SU-DHL-6 (cell line): ENCODE data around the gene CAMKK1.

Source experiments
- H2AFZ ChIP-seq: fragments of 200-600 bp; sonication (generic); 2 replicates; pipeline ENCODE4 v1.6.1; 2014; ENCODE audit warnings: low read depth, mild to moderate bottlenecking, moderate library complexity, mixed read lengths, antibody characterized with exemption, low read length; ENCODE audit not compliant: severe bottlenecking
- H3F3A ChIP-seq: fragments of 200-600 bp; shearing (Covaris generic); 2 replicates; pipeline ENCODE4 v1.6.0; 2016; ENCODE audit warnings: antibody characterized with exemption, mild to moderate bottlenecking; ENCODE audit not compliant: insufficient read depth
- H3K27ac ChIP-seq: fragments of 200-600 bp; sonication (generic); 2 replicates; pipeline ENCODE4 v1.5.1; 2016; ENCODE audit warnings: low read depth, mild to moderate bottlenecking, low read length, moderate library complexity, mixed read lengths
- H3K27me3 ChIP-seq: fragments of 200-600 bp; sonication (generic), shearing (Covaris generic); 2 replicates; pipeline ENCODE4 v1.6.0; 2014; ENCODE audit warnings: mild to moderate bottlenecking, low read length
- H3K36me3 ChIP-seq: fragments of 200-600 bp; sonication (generic); 2 replicates; pipeline ENCODE4 v1.6.1; 2014; ENCODE audit warnings: mild to moderate bottlenecking, low read length, mixed read lengths
- H3K4me2 ChIP-seq: fragments of 300-600, 200-600 bp; shearing (Covaris generic), sonication (generic); 2 replicates; pipeline ENCODE4 v1.6.0; 2014; ENCODE audit warnings: low read length, low read depth, mild to moderate bottlenecking; ENCODE audit not compliant: poor library complexity, severe bottlenecking
- H3K4me3 ChIP-seq: fragments of 200-600 bp; sonication (generic); 2 replicates; pipeline ENCODE4 v1.5.1; 2014; ENCODE audit warnings: antibody characterized with exemption, low read length, mild to moderate bottlenecking, mixed read lengths; ENCODE audit not compliant: insufficient read depth, poor library complexity, severe bottlenecking
- H3K79me2 ChIP-seq: fragments of 200-600 bp; sonication (generic); 2 replicates; pipeline ENCODE4 v1.6.1; 2014; ENCODE audit warnings: mild to moderate bottlenecking, low read length, moderate library complexity; ENCODE audit not compliant: insufficient read depth
- H3K9ac ChIP-seq: fragments of 200-600 bp; sonication (generic); 2 replicates; pipeline ENCODE4 v1.7.0; 2014; ENCODE audit warnings: mild to moderate bottlenecking, low read length
- H3K9me2 ChIP-seq: fragments of 200-600 bp; sonication (generic); replicated peaks from 2 replicates; pipeline ENCODE4 v1.6.1; 2014; ENCODE audit warnings: low read length; ENCODE audit not compliant: insufficient read depth
- H3K9me3 ChIP-seq: fragments of 200-600 bp; sonication (generic); 2 replicates; pipeline ENCODE4 v1.6.1; 2014; ENCODE audit warnings: low read length, mixed read lengths; ENCODE audit not compliant: insufficient read depth
- H4K20me1 ChIP-seq: fragments of 200-600 bp; sonication (generic); 2 replicates; pipeline ENCODE4 v1.6.1; 2014; ENCODE audit warnings: low read depth, mild to moderate bottlenecking, antibody characterized with exemption, low read length, moderate library complexity, mixed read lengths
- CTCF ChIP-seq: fragments of 200-600 bp; sonication (generic); IDR thresholded peaks from one replicate; pipeline ENCODE4 v1.5.1; 2017; ENCODE audit warnings: antibody characterized with exemption, mild to moderate bottlenecking, low read length, moderate library complexity; ENCODE audit not compliant: insufficient read depth, poor library complexity, severe bottlenecking
- EZH2phosphoT487 ChIP-seq: fragments of 200-600 bp; sonication (generic), shearing (Covaris generic); conservative IDR thresholded peaks from 2 replicates; pipeline ENCODE4 v1.6.1; 2018; ENCODE audit warnings: mild to moderate bottlenecking, antibody characterized with exemption, low read length, moderate library complexity, mixed read lengths

CAMKK1 gene

GRCh38 chr17:3893003-3893719, at the start of gene CAMKK1:
CAMKK1 (minus strand) TSS chr17:3893053; CDS start chr17:3885687, 7,366 bp downstream.
- H3K27me3 ChIP-seq: no peaks in the 10 kb centered on the region
- H3F3A ChIP-seq: peaks cover 5% of the 10 kb centered on the region
- peak within 1 kb of the TSS; percentile 64 for H3K9ac ChIP-seq
- peak within 1 kb of the TSS; percentile 64 for H3K4me3 ChIP-seq
- H3K36me3 ChIP-seq: no peaks in the 10 kb centered on the region
- no peaks in the 10 kb centered on the region for H3K9me3 ChIP-seq
- H3K79me2 ChIP-seq: no peaks in the 10 kb centered on the region
- no peaks in the 10 kb centered on the region for H4K20me1 ChIP-seq
- TF ChIP-seq CTCF: no peak
- TF ChIP-seq EZH2phosphoT487: no peak
- H2AFZ ChIP-seq: peak within 1 kb of the TSS; percentile 95
- H3K4me2 ChIP-seq: peak within 1 kb of the TSS; percentile 86
- H3K9me2 ChIP-seq: no peaks in the 10 kb centered on the region
- H3K27ac ChIP-seq: peak within 1 kb of the TSS; percentile 47

GRCh38 chr17:3940965-3941698, 48.3 kb upstream of the CAMKK1 start:
- Histone ChIP-seq H4K20me1 (no peaks in the 10 kb centered on the region), H3K4me2 (no peak overlapping the region), H3K9ac (no peak overlapping the region), H2AFZ (no peak overlapping the region), H3K27me3 (no peaks in the 10 kb centered on the region), H3K9me3 (no peaks in the 10 kb centered on the region), H3F3A (no peaks in the 10 kb centered on the region), H3K27ac (no peak overlapping the region), H3K9me2 (no peaks in the 10 kb centered on the region), H3K79me2 (peaks cover 6% of the 10 kb centered on the region; the same call in 1 of the 2 replicates), H3K4me3 (no peak overlapping the region), H3K36me3 (no peaks in the 10 kb centered on the region)
- TF ChIP-seq CTCF: no peak
- no peak for TF ChIP-seq EZH2phosphoT487

- TF ChIP-seq CTCF: no peak
- no peak for TF ChIP-seq EZH2phosphoT487
Measured at GRCh38 chr17:3937359-3937758, 44.5 kb upstream of the CAMKK1 start.

More at GRCh38 chr17:3937359-3937758, 44.5 kb upstream of the CAMKK1 start:
- Histone ChIP-seq H3K9me2 (no peaks in the 10 kb centered on the region), H3K27ac (no peak overlapping the region), H4K20me1 (no peaks in the 10 kb centered on the region), H3K27me3 (no peaks in the 10 kb centered on the region), H2AFZ (no peak overlapping the region), H3K9ac (no peak overlapping the region), H3K79me2 (no peaks in the 10 kb centered on the region), H3F3A (no peaks in the 10 kb centered on the region), H3K9me3 (no peaks in the 10 kb centered on the region), H3K4me2 (no peak overlapping the region), H3K36me3 (peaks cover 4% of the 10 kb centered on the region; the same call in 1 of the 2 replicates), H3K4me3 (no peak overlapping the region)
